Erythroblast (primary cell): ENCODE results near the gene SERTAD2.

Source experiments
- DNase-seq, 2 experiments: peaks; one replicate each; lab custom pipeline; 2025; lab: John Stamatoyannopoulos, UW
- GATA1 ChIP-seq: IDR thresholded peaks from 2 replicates; pipeline ENCODE4 v1.6.1; 2011; ENCODE audit warnings: low read depth, mild to moderate bottlenecking, control low read depth, low read length, moderate library complexity
- POLR2A ChIP-seq: IDR thresholded peaks from 2 replicates; pipeline ENCODE4 v1.6.1; 2011; ENCODE audit warnings: mild to moderate bottlenecking, low read length

Gene SERTAD2

DNA sequence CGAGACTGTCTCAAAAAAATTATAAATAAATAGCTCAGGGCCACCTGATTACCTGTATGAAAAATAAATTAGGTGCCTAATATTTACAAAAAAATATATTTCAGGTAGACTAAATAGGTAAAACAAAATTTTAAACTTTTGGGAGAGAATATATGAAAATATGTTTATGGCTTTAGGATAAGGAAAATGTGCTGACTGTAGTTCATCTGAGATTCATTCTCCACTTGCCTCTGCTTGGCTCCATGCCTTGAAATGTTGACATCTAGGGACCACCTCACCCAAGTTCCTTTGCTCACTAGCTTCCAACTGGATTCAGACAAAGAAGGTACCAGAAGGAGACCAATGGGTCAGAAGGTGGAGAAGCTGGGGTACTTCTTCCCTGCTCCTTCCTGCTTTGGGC is 9.7 kb upstream of the SERTAD2 start:
- no peak for DNase-seq
- TF ChIP-seq POLR2A, result no peak
- no peak for TF ChIP-seq GATA1

- TF ChIP-seq GATA1, result no peak
- no peak for TF ChIP-seq POLR2A
These were observed 8.0 kb upstream of the SERTAD2 start for GRCh38 chr2:64661741-64662169.

GRCh38 chr2:64659252-64659651 is 5.5 kb upstream of the SERTAD2 start:
- TF ChIP-seq POLR2A (no peak), GATA1 (no peak)
- DNase-seq, result no peak

More at GRCh38 chr2:64661741-64662169, 8.0 kb upstream of the SERTAD2 start:
- DNase-seq, result peak in 1 of 2 experiments; percentile 11

DNA sequence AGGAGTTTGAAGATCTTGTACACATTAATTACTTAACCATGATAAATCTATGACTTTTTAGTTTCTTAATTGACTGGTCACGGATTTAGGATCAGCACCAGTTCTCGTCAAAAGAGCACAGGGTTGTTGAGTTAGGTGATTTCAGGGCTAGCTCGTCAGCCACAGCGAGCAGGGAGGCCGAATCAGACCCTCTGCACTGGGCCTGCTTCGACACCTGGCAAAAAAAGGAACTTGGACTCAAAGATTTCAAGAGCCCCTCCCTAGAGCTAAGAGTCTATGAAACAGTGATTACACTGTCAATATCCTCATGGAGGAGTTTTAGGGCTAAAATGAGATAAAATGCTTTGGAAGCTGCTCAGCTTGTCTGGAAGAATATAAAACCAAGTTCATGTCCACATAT is 4.6 kb upstream of the SERTAD2 start:
- no peak for TF ChIP-seq GATA1
- no peak for TF ChIP-seq POLR2A
- no peak for DNase-seq

DNA sequence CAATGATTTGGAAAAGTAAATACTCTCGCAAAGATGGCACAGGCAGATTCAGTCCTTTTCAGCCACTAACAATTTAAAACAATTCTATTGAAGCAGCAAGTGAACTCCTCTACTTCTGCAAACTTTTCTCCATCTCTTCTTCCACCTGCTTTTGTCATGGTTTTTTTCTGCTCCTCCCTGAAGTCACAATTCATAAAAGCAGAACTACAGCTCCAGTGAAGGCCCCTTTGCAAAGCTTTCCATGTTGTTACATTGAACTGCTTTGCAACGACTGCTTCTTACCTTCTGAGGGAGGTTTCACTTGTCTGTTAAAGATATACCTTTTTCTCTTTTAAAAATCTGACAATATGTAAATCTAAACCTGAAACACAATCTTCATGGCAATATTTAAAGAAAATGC is 3.7 kb upstream of the SERTAD2 start:
- TF ChIP-seq POLR2A (no peak), GATA1 (no peak)
- no peak for DNase-seq

GRCh38 chr2:64656379-64656778 is 2.7 kb upstream of the SERTAD2 start:
- TF ChIP-seq GATA1, result no peak
- no peak for TF ChIP-seq POLR2A
- DNase-seq, result no peak

DNA sequence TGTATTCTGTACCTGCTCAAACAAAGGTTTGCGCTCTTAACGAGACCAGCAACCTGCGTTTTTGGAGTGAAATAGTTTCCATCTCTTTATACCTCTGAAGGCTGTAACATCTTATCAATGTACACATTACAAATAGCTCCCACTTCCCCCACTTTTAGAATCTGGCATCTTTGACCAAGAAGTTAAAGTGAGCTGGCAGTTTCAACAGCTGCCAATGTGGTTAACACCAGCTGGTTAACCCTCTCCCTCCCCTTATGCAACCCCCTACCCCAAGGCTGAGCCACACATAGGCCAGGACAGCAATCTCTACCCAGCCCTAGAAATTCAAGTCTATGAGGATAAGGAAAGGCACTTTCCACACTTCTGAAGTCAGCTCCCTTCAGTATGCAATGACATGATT is 2.2 kb upstream of the SERTAD2 start:
- TF ChIP-seq POLR2A, result no peak
- peak in 1 of 2 experiments; percentile 11 for DNase-seq

DNA sequence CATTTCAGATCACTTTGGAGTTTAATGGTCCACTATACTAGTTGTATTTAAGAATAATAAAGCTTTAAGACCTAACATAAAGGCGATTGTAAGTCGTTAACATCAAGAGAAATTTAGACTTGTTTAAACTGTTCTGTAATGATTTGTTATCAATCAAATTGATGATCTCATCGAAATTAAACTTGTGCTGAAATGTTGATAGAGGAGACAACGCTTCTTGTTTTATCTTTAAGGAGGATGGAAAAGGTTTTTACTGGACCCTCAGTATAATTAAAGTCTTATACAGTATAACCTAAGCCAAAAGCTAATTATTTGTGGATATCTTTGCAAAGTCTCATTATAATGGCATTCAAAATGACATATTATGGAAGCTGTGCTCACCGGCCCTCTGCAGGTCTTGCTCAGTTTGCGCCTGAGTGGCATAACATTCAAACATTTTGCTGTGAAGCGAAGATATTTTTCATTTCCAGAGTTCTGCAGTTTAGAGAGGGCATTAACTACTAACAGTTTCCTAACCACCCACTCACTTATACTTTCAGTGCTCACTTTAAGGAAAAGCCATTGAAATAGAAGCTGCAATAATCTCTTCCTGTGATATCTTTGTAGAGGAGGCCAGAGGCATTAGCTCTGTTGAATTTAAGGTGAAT is 1.4 kb upstream of the SERTAD2 start:
- DNase-seq, result peak; percentile 41 to 55

GRCh38 chr2:64654063-64654811 is 524 bp upstream of the SERTAD2 start:
- TF ChIP-seq GATA1 (no peak), POLR2A (peak; percentile 92)
- DNase-seq, result peak; percentile 88 to 93

More for the DNA sequence above, 1.4 kb upstream of the SERTAD2 start:
- TF ChIP-seq GATA1 (no peak), POLR2A (no peak)

DNA sequence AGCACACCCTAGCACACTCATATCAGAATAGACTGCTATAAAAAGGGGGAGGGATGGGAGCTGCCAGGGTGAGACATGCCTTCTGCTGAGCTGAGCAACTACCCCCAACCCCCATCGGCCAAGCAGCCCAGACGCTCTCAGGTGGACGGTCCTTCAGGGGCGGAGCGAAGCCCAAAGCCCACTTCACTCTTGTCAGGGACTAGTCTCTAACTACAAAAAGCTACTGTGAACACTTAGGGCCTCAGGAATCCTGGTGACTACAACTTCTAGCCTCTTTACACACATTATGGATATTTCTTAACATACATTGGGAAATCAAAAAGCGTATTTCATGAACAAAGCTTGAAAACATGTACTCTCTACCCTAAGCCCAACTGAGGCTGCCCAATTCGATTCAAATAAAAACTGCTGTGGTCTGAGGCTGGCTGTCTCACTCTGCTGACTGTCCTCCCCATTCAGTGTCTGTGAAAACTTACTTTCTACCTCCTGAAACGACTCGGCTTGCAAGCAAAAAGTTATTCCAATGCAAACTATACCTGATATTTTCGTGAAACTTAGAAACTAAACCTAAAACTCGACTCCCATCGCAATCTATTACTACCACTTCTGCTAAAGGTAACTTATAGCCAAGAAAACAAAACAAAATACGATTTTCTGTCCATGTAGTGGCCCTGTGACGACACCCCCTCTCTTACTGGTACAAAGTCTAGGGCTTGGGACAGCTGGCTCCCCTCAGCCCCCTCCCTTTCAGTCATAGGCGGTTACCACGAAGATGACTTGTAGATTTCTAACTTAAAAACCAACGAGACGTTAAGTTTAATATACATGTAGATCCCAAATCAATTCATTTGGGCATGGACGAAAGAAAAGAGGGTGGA is 1.2 kb downstream of the SERTAD2 start:
- TF ChIP-seq POLR2A, result peak; percentile 34
- TF ChIP-seq GATA1, result no peak
- peak; percentile 88 to 91 for DNase-seq

DNA sequence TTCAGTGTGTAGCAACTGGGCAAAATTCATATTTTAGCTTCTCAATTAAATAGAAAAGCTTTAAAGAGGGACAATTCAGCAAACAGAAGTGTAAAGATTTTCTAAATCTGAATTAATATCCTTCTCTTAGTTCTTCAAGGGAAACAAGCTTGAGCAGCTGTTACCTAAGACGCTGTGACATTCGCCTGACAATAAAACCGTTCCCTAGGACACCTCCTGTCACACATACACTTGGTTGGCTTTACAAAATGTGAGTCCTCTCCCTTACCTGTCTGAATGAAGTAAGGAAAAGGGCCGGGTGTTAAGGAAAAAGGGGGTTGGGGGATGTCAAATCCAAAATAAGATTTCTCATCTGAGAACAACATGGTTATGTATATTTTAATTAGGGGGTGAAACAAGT is 2.1 kb downstream of the SERTAD2 start:
- TF ChIP-seq POLR2A, result no peak
- no peak for TF ChIP-seq GATA1
- DNase-seq, result peak in 1 of 2 experiments; percentile 35

- peak; percentile 45 to 59 for DNase-seq
- TF ChIP-seq POLR2A, result no peak
- no peak for TF ChIP-seq GATA1
These were observed 2.9 kb downstream of the SERTAD2 start for GRCh38 chr2:64650722-64651338.

- DNase-seq, result no peak
- no peak for TF ChIP-seq POLR2A
- TF ChIP-seq GATA1, result no peak
These were observed 3.4 kb downstream of the SERTAD2 start for GRCh38 chr2:64650296-64650695.
